Fibroblast of upper back skin (primary cell): ENCODE data around the gene ZFTA.
"Not testable (repeated sequence)": the region's sequence is repeated elsewhere in the genome, so short reads cannot be mapped to it uniquely, and the experiment has no call there.

Source experiments
- DNase-seq: peaks from one replicate; pipeline ENCODE4 v3.0.0-alpha.2; 2013

The ZFTA gene

DNA sequence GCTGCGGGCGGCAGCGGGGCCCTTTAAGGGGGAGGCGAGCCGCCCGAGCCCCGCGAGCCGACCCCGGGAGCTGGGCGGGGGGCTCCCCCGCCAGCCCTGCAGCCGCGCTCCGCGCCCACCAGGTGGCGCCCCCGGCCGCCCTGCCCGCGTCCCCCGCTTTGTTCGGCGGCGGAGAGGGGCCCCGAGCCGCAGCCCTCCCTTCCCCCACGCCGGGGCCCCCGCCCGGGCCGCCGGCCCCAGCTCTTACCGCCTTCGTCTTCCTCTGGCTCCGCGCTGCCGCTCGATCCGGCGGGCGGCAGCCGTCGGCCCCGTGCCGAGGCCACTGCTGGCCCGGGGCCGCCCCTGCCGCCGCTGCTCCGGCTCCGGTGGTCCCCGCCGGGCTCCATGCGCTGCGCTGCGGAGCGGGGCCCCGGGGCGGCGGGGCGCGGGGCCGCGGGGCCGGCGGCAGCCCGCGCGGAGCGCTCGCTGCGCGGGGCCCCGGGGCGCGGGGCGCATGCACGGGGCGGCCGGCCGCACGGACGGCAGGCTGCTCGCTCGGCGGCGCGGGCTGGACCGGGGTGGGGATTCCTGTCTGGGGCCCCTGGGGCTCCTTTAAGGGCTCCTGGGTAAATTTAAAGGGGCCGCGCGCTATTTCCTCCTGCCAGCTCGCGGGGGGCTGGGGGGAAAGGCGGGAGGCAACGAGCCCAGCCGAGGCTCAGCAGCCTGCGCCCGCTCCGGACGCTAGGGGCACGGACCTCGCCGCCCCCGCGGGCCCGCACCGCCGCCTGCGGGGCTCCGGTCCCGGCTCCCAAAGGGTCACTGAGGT, at the start of gene ZFTA:
ZFTA (minus strand) TSS at position 539 of the 805 bp plus-strand sequence; CDS start at position 386, 153 bp downstream.
- peak; percentile 70 for DNase-seq

DNA sequence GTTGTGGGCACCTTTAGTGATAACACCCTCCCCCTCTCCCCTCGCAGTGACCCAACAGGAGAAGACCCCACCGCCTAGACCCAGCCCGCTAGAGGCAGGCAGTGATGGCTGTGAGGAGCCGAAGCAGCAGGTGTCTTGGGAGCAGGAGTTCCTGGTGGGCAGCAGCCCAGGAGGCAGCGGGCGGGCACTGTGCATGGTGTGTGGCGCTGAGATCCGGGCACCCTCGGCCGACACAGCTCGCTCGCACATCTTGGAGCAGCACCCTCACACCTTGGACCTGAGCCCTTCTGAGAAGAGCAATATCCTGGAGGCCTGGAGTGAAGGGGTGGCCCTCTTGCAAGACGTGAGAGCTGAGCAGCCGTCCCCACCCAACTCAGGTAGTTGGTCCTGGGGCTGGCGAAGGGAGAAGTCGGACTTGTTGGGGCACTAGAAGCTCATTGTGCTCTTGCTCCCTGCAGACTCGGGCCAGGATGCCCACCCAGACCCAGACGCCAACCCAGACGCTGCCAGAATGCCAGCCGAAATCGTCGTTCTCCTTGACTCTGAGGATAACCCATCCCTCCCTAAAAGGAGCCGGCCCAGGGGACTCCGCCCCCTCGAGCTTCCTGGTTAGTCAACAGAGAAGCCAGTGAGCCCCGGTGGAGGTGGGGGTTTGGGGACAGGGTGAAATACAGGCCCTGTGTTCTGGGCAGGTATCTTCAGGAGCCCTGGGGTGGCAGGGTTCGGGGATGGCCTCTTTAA, 49.4 kb upstream of the ZFTA start:
- DNase-seq: no peak

DNA sequence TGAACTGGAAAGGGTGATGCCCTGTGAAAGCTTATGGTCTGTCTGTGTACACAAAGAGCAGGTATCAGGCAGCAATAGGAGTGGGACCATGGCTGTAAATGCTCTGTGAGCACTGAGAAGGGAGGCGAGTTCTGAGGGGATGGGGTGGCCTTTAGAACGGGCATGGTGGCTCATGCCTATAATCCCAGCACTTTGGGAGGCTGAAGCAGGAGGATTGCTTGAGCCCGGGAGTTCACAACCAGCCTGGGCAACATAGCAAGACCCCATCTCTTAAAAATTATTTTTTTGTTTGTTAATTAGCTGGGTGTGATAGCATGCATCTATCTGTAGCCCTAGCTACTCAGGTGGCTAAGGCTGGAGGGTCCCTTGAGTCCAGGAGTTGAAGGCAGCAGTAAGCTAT, 48.2 kb upstream of the ZFTA start:
- no peak for DNase-seq

DNA sequence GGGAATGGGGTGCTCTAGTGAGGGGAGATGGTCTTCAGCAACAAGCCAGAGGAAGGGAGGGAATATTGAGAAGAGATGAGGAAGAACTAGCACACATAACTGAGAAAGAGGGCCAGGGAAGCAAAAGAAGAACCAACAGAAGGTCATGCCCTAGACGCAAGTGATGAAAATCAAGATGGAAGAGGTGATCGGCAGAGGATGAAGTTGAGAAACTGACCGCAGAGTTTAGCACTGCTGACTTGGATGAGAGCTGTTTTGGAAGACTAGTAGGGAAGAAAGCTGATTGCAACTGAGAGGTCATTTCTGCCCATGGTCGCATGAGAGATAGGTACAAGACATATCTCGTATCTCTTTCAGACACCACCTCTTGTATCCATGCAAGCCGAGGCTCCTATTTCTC, 47.6 kb upstream of the ZFTA start:
- no peak for DNase-seq

DNA sequence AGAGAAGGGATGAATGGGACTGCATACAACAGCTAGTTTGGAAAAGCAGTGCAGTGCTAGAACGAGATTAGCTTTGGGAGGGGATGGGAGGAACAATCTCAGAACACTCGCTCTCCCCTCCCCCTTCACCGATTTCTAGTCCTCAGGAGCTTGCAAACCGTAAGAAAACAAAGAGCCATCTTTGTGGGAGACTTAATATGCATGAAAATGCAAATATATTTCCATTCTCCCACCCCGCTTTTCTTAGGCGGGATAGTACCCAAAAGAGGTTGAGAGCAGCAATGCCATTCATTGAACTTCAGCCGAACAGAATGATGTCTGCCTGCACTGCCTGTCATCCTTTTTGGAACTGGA, 45.8 kb upstream of the ZFTA start:
- no peak for DNase-seq

DNA sequence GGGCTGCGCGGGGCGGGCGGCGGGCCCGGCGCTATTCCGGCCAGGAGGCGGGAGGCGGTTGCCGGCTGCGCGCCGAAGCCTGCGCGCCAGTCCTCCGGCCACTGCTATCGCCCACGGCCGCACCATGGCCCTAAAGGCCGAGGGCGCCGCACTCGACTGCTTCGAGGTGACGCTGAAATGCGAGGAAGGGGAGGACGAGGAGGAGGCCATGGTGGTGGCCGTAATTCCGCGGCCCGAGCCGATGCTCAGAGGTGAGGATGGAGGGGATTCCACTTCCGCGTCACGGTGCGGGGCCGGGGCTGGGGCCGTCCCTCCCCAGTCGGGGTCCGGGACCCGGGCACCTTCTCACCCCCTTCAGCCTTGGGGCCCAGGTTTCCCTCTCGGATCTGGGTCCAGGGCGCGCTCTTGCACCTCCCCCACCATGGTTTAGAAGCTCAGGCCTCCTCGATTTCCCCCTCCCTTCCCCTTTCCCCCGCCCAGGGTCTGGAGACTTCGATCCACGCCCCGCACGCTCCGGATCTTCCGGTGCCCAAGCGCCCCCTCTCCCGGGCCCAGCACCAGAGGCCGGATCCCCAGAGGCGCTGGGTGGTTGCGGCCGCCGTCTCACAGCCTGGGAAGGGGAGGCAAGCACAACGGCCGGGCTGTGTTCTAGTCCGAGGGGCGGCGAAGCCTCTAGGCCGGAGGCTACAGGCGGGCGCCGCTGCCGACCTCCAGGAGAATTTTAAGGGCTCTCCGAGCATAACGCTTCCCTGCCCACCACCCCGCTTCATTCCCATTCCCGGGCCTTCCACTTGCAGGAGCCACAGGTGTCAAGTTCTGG, 45.2 kb upstream of the ZFTA start:
- DNase-seq: peak; percentile 56

DNA sequence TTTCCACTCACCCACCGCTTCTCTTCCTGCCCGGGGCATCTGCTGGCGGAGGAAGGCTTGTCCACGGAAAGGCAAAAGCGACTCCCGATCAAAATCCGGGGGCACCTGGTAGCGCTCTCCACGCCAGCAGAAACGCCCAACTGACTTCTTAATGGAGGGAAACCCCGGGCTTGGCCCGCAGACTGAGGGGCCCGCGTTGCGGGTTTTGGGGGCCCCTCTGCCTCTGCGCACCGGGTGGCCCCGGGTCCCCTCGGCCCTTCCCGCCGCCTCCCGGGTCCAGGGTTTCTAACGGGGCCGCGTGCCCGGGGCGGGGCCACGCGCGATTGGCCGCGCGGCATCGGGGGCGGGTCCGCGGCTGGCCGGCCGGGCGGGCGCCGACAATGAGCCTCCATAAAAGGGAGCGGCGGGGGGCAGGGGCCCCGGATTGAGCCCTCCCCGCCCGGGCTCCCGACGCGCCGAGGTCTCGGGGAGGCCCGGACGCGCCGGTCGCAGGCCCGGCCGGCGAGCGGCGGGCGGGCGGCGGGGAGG, 44.5 kb upstream of the ZFTA start, which contains the start of gene SPINDOC:
SPINDOC (plus strand) TSS at position 422 of the 528 bp plus-strand sequence. CDS start 231 bp downstream, outside the sequence.
- peak; percentile 71 for DNase-seq

DNA sequence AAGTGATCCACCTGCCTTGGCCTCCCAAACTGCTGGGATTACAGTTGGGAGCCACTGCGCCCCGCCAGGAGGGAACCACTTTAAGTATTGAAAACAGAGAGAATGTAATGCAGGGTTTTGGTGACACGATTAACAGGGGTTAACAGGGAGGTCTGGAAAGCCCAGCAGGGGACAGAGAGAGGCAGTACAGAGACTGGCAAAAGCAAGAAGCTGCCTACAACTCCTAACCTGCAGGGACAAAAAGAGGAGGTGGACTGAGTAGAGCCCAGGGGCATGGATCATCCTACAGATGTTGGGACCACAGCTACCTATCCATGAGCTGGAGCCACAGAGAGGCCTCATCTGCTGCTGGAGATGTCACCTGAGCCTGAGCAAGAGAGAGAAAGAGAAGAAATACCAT, 42.9 kb upstream of the ZFTA start:
- DNase-seq: no peak

DNA sequence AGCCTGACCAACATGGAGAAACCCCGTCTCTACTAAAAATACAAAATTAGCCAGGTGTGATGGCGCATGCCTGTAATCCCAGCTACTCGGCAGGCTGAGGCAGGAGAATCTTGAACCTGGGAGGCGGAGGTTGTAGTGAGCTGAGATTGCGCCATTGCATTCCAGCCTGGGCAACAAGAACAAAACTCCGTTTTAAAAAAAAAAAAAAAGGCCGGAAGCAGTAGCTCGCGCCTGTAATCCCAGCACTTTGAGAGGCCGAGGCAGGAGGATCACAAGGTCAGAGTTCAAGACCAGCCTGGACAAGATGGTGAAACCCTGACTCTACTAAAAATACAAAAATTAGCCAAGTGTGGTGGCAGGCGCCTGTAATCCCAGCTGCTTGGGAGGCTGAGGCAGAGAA, 41.8 kb upstream of the ZFTA start:
- not testable (repeated sequence) for DNase-seq

DNA sequence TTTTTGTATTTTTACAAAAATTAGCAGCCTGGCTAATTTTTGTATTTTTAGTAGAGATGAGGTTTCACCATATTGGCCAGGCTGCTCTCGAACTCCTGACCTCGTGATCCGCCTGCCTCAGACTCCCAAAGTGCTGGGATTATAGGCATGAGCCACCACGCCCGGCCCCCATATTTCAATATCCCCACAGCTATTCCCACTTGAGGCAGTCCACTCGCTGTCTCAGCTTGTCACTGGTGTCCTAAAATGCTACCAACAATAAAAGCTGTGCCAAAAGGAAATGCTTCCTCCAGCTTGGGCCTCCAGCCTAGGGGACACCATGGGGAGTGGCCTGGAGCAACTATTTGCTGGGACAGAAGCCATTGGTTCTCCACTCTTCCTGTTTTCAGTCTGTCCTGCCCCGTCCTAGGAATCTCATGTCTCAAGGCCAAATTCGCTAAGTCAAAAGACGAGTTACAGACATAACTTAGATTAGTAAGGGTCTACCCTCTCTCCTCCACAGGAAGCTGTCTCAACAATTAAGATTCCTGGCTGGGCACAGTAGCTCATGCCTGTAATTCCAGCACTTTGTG, 37.4 kb upstream of the ZFTA start:
- no peak for DNase-seq

DNA sequence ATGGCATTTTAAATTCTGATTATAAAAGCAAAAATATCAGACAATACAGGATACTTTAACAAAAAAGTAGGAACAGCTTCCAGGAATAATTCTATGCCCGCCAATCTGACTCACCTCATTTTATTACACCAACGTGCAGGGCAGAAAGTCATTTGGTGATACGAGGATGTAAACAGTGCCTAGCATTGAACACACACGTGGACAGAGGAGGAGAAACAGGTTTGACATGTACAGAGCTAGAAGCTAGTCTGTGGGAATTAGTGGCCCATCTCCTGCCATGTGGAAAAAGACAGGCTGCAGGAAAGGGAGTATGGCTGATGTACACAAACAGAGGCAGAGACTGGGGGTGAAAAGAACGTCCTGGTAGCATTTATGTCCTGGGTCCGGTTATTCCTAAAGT, 35.7 kb upstream of the ZFTA start:
- no peak for DNase-seq

DNA sequence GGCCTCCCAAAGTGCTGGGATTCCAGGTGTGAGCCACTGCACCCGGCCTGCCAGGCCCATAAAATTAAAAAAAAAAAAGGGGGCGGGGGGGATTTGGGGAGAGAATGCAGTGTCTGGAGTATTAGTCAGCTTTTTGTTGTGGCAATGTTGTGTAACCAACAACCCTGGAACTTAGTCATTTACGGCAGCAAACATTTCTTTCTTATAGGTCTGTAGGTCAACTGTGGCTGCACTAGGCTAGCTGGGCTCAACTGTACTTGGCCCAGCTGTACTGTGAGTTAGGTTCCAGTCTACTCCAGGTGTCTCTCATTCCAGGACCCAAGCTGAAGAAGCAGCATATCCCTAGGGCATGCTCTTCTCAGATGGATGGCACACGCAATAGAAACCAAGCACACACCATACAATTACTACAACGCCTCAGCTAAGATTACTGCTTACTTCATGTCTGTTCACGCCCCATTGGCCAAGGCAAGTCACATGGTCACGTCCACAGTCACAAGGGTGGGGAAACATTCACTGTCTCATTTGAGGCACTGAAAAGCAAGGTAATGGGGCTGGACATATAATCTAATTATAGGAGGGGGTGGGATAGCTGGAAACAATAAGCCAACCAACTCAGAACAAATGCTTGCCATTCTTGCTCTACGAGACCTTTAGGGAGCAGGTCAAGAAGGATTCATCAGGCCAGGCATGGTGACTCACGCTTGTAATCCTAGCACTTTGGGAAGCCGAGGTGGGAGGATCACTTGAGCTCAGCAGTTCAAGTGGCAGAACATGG, 34.3 kb upstream of the ZFTA start:
- DNase-seq: peak; percentile 22

DNA sequence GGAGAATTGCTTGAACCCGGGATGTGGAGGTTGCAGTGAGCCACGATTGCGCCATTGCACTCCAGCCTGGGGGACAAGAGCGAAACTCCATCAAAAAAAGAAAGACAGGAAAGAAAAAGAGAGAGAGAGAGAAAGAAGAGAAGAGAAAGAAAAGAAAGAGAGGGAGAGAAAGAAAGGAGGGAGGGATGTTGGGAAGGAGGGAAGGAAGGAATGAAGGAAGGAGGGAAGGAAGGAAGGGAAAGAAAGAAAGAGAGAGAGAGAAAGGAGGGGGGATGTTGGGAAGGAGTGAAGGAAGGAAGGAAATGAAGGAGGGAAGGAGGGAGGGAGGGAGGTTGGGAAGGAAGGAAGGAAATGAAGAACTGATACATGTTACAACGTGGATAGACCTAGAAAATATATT, 32.3 kb upstream of the ZFTA start:
- DNase-seq: no peak

DNA sequence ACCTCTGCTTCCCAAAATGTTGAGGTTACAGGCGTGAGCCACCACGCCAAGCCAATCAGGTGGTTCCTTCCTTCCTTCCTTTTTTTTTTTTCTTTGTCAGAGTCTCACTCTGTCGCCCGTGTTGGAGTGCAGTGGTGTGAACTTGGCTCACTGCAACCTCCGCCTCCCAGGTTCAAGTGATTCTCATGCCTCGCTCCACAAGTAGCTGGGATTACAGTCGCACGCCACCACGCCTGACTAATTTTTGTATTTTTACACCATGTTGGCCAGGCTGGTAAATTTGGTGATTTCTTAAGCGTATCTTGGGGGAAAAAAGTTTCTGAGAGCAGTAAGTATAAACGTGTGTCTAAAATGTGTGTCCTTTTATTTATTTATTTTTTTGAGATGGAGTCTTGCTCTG, 26.5 kb upstream of the ZFTA start:
- no peak for DNase-seq

DNA sequence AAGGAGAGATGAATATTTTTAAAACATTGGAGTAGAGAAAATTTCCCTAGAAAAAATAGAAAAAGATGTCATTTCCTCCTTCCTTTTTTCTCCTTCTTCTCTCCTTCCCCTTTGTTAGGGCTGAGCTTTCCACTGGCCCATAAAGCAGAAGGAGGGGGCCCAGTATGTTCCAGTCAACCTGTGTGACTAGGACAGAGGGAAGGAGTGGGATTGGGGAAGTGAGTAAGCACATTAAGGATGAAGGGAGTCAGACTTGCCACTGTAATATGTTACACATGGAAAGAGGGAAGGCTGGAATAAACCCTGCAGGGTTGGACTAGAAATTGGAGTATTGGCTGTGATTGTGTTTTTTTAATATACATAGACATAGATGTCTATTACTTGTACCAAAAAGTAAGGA, 24.6 kb upstream of the ZFTA start:
- DNase-seq: no peak

DNA sequence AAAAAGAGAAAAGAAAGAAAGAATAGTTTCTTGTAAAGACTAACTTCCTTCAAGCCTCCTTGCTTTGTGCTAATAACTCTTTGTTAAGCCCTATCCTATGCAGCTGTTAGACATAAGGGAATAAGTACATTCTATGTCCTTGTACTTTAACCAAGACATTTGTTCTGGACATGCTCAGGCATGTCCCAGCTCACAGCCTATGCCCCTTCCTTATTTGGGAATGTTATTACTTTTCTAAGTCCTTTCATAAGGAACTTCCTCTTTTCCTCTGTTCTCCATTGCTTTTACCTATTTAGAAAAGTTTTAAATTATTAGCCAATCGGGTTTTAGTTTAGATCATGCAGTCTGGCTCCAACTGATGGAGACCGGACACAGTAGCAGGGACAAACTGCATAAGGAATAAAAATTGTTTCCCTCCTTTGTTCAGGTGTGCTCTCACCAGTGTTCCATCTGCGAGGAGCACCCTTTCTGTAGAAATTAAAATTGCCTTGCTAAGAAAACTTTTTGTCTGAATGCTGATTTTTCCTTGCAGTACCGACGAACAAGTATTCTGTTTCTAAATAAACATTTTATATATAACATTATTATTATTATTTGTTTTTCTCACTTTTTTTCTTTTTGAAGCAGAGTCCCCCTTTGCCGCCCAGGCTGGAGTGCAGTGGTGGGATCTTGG, 23.1 kb upstream of the ZFTA start:
- no peak for DNase-seq

DNA sequence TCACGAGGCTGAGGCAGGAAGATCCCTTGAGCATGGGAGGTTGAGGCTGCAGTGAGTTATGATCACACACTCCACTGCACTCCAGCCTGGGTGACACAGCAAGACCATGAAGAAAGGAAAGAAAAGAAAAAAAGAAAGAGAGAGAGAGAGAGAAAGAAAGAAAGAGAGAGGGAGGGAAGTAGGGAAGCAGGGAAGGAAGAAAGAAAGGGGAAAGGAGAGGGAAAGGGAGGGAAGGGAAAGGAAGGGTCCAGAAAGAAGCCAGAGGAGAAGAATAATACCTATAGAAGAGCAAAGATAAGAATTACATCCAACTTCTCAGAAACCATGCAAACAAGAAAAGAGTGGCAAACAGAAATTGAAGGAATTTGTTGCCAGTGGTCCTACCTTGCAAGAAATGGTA, 17.2 kb upstream of the ZFTA start:
- no peak for DNase-seq

DNA sequence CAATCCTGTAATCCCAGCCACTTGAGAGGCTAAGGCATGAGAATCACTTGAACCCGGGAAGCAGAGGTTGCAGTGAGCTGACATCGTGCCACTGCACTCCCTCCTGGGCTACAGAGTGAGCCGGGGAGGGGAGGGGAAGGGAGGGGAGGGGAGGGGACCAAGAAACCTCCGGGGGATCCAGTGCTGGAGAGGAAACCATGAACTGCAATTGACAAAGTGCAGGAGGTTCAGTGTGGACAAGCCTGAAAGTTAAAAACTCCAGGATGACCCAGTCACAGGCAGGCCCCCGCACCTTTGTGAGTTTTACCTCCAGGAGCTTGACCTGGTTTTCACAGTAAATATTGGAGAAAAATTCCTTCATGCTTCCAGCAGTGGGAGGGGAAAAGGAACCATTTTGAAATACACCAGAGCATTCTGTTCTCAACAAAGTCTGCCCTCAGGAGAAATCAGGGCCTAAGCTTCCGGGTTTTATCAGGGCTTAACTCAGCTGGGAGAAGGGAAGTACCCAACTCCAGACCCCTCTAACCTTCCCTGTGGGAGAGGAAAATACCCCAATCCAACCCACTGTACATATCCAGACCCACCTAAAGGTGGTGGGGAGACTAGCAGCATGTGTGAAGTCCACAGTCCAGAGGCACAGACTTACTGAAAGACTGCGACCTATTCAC, 15.5 kb upstream of the ZFTA start:
- DNase-seq: no peak

DNA sequence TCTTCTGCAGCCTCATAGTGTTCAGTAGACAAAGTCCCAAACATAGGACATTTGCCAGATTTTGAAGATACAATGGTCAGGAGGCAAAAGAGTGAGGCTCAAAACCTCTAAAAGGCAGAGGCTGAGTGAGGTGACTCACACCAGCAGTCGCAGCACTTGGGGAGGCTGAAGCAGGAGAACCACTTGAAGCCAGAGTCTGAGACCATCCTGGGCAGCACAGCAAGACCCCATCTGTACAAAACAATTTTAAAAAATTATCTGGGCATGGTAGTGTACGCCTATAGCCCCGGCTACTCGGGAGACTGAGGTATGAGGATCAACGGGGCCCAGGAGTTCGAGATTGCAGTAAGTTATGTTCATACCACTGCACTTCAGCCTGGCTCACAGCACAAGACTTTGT, 14.2 kb upstream of the ZFTA start:
- no peak for DNase-seq

DNA sequence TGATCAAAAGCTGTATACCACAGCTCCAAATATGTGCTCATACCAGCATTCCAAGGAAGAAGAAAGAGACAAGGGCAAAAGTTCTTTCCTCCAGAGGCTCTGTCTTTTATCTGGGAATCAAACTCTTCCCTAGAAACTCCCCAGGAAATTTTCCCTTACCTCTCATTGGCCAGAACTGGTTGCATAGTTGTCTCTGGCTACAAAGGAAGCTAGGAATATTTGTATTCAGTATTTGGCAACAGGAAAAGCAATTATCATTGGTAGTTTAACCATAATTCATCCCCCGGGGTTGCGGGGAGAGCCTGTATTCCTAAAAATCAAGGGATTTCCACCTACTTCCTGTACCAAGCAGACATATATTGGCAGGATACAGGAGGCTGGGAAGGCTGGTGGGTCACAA, 10.5 kb upstream of the ZFTA start:
- no peak for DNase-seq

DNA sequence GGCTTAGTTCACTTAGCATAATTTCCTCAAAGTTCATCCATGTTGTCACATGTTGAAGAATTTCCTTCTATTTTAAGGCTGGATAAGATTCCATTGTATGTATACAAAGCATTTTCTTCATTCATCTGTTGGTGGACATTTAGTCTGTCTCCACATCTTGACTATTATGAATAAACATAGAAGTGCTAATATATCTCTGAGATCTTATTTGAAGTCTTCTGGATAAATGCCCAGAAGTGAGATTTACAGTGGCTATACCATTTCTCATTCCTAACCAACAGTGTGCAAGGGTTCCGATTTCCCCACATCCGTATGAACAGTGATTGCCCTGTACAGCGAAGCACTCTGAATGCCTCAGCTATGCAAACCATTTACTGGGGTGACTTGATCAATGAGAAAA, 6.6 kb upstream of the ZFTA start:
- peak; percentile 58 for DNase-seq
